GM10266 (cell line): ENCODE results near the gene EXOC3L4.

Experiments
- DNase-seq: peaks from one replicate; pipeline ENCODE4 v3.0.0; 2012; ENCODE audit errors: extremely low spot score
- CTCF ChIP-seq: IDR thresholded peaks from 2 replicates; pipeline ENCODE4 v1.5.1; 2012; ENCODE audit warnings: mild to moderate bottlenecking, low read depth; ENCODE audit not compliant: control insufficient read depth, insufficient read depth; ENCODE audit errors: missing control alignments

EXOC3L4 gene

GRCh38 chr14:103104389-103104653 lies 9.8 kb downstream of the EXOC3L4 start:
- no peak for TF ChIP-seq CTCF

GRCh38 chr14:103104654-103105452 lies 10.3 kb downstream of the EXOC3L4 start:
- DNase-seq, result peak; percentile 92
- TF ChIP-seq CTCF, result peak; percentile 98

More at GRCh38 chr14:103104389-103104653, 9.8 kb downstream of the EXOC3L4 start:
- no peak for DNase-seq

- DNase-seq, result peak; percentile 67
- TF ChIP-seq CTCF, result peak; percentile 40
Observed at GRCh38 chr14:103105580-103106150, 11.1 kb downstream of the EXOC3L4 start.

DNA sequence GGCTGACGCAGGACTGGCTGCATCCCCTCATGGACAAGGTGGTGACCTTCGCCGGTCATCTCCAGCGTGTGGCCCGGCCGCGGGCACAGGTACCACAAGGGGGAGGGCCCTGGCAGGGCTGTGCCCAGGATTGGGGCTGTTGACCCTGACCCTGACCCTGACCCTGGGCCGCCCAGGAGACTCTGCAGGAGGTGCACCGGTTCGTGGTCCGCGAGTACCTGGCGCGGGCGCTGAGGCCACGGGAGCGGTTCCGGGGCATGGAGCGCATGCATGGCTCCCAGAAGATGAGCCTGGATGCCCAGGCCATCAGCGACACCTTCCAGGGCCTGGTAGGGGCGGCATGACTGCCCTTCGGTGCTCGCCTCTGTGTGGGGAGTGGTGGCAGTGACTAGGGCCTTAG lies 12.9 kb downstream of the EXOC3L4 start:
- DNase-seq, result no peak
- TF ChIP-seq CTCF, result no peak

GRCh38 chr14:103107941-103108748 lies 13.6 kb downstream of the EXOC3L4 start:
- no peak for DNase-seq
- TF ChIP-seq CTCF, result no peak

- DNase-seq, result peak; percentile 92
- TF ChIP-seq CTCF, result no peak
Observed at GRCh38 chr14:103108749-103109207, 14.3 kb downstream of the EXOC3L4 start.
